Brain microvascular endothelial cell (primary cell): ENCODE results near the gene DOK4.
A peak's percentile ranks its signal among the peaks of the same experiment; 100 is the strongest.

Experiments
- DNase-seq: peaks from one replicate; pipeline ENCODE4 v3.0.0-alpha.2; 2020
- H3K27ac ChIP-seq: fragments of 250-450 bp; sonication (Bioruptor Pico); 2 replicates; pipeline ENCODE4 v1.5.1; 2020; ENCODE audit warnings: mild to moderate bottlenecking, moderate library complexity
- H3K27me3 ChIP-seq: fragments of 250-450 bp; sonication (Bioruptor Pico); replicated peaks from 2 replicates; pipeline ENCODE4 v1.5.1; 2020; ENCODE audit warnings: mild to moderate bottlenecking
- H3K36me3 ChIP-seq: fragments of 250-450 bp; sonication (Bioruptor Pico); replicated peaks from 2 replicates; pipeline ENCODE4 v1.5.1; 2020; ENCODE audit warnings: mild to moderate bottlenecking
- H3K4me3 ChIP-seq: 2 replicates; pipeline ENCODE4 v1.5.1; 2011; ENCODE audit warnings: low read depth, mild to moderate bottlenecking, control low read depth, low read length, moderate library complexity
- in situ Hi-C: cut with HindIII; loops from 2 replicates; pipeline ENCODE4 v1.10.0; 2017; ENCODE audit warnings: low sequenced_read_pairs, low pct_ligation_motif_present
- TF ChIP-seq, protein P1 (sequence below): IDR thresholded peaks from 2 replicates; pipeline ENCODE4 v1.5.1; 2011; ENCODE audit warnings: low read depth, mild to moderate bottlenecking, moderate library complexity, low read length, control low read depth, inconsistent platforms; ENCODE audit errors: missing control alignments

Gene DOK4

DNA sequence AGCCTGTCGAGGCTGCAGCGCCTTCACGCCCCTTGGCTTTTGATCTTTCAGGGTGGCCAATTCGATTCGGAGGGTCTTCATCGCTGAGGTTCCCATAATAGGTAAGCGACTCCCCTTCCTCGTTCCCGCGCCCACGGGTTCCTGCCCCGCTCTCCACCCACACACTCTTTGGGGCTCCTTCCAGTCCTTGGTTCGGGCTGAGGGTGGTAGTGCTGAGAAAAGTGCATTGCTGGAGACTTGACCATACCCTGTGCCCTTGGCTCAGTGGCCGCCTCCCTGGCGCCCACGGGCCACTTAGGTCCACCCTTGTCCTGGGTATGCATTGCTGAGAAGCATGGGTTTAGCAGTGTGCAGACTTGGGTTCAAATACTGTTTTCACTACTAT, 23.3 kb downstream of the DOK4 start:
- peaks cover 59% of the 10 kb centered on the region for H3K36me3 ChIP-seq
- in situ Hi-C loops = no loop called here
- DNase-seq = no peak
- TF ChIP-seq, protein P1, sequence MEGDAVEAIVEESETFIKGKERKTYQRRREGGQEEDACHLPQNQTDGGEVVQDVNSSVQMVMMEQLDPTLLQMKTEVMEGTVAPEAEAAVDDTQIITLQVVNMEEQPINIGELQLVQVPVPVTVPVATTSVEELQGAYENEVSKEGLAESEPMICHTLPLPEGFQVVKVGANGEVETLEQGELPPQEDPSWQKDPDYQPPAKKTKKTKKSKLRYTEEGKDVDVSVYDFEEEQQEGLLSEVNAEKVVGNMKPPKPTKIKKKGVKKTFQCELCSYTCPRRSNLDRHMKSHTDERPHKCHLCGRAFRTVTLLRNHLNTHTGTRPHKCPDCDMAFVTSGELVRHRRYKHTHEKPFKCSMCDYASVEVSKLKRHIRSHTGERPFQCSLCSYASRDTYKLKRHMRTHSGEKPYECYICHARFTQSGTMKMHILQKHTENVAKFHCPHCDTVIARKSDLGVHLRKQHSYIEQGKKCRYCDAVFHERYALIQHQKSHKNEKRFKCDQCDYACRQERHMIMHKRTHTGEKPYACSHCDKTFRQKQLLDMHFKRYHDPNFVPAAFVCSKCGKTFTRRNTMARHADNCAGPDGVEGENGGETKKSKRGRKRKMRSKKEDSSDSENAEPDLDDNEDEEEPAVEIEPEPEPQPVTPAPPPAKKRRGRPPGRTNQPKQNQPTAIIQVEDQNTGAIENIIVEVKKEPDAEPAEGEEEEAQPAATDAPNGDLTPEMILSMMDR = no peak
- no peaks in the 10 kb centered on the region for H3K27me3 ChIP-seq
- peak overlapping the region; percentile 90 for H3K4me3 ChIP-seq
- no peak overlapping the region for H3K27ac ChIP-seq

DNA sequence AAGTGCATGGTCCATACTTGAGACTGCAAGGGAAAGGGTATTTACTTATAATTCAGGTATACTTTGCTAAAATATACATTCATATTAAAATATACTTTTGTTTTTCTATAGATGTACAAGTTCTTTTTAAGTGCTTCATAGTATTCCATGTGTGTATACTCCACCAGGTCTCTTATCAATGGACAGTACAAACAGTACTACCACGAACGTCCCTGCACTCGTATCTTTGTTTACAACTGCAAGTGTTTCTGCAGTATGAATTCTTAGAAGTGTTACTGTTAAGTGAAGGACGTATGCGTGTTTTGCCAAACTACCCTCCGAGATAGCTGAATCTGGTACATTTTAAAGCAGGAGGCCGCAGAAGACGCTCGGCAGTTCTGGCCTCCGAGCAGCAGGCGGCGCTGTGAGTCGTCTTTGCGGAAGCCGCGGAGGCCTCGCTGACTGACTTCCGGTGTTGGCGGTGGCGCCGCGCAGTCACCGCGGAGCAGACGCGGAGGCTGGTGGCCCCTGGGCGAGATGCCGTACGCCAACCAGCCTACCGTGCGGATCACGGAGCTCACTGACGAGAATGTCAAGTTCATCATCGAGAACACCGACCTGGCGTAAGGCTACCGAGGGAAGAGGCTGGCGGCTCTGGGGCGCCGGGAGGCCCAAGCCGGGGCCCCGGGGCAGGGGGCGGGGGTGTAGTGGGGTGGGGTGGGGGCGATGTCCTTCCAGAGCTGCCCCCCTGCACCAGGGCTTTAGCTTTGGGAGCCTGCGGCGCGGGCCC, 23.9 kb downstream of the DOK4 start, which contains the start of gene POLR2C:
Gene POLR2C, plus strand, starts transcription at position 471 of the 769 bp plus-strand sequence. Its CDS starts 46 bp downstream, at position 517.
- in situ Hi-C loops = no loop called here
- DNase-seq = peak; percentile 86
- peaks cover 62% of the 10 kb centered on the region for H3K36me3 ChIP-seq

DNA sequence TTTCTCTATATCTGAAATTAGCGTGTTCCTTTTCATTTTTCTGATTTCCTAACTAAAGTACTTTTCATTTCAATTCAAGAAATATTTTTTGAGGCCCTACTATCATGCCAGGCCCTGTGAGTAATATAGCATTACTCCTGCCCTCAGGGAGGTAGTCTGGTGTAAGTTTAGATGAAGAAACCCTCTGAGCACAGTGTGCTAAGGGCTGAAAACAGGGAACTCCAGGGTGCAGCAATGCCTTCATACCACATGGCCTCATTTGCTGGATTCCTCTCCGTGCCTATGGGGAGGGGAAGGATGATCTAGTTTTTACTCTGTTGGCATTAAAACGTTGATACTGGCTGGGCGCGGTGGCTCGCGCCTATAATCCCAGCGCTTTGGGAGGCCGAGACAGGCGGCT, 34.3 kb downstream of the DOK4 start:
- H3K4me3 ChIP-seq = no peak overlapping the region
- in situ Hi-C loops = no loop called here
- DNase-seq = no peak
- peaks cover 39% of the 10 kb centered on the region for H3K36me3 ChIP-seq
- no peaks in the 10 kb centered on the region for H3K27me3 ChIP-seq
- TF ChIP-seq, protein P1 = no peak
- H3K27ac ChIP-seq = no peak overlapping the region

More for the DNA sequence above, 23.9 kb downstream of the DOK4 start, which contains the start of gene POLR2C:
- TF ChIP-seq, protein P1 = peak; percentile 96
- H3K27me3 ChIP-seq = no peaks in the 10 kb centered on the region
- H3K4me3 ChIP-seq = peak within 1 kb of the TSS; percentile 90
- H3K27ac ChIP-seq = peak within 1 kb of the TSS; percentile 41

DNA sequence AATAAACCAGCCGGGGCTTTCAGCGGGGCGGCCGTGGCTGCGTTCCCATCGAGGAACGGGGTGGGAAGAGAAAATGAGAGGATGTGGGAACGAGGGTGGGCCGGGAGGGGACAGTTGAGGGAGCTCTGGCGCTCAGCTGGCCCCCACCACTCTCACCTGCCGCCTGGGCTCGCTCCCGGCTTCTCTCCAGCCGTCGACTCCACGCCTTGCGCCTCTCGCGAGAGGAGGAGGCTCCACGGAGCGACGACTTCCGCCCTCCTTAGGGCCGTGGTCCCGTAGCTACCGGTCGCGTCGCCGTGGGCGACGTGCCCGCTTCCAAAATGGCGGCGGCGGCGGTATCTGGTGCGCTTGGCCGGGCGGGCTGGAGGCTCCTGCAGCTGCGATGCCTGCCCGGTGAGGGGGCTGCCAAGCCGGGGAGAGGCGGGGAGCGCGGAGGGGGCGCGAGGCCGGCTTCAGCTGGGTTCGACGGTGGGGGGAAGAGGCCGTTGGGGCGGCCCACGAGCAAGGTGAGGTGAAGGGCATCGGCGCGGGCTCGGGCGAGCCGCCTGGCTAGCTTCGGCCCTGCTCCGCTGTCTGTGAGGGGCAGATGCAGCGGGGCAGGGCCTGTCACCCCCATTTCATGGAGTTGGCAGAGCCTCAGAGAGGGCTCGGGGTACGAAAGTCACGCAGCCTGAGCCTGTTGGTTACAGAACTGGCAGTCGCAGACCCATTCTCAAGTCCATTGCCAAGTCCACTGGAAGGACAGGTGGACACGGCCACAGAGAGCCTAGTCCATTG, 38.9 kb downstream of the DOK4 start, which contains the start of the genes CIAPIN1 and COQ9:
Gene CIAPIN1, minus strand, starts transcription at position 200 of the 777 bp plus-strand sequence. CDS start 6,457 bp downstream, outside the sequence.
Gene COQ9, plus strand, starts transcription at position 294 of the 777 bp plus-strand sequence. Its CDS starts 27 bp downstream, at position 321.
- Histone ChIP-seq H3K36me3 (peaks cover 5% of the 10 kb centered on the region), H3K27me3 (no peaks in the 10 kb centered on the region), H3K4me3 (peak within 1 kb of the TSS; percentile 90), H3K27ac (peak within 1 kb of the TSS; percentile 65)
- in situ Hi-C loops = no loop called here
- TF ChIP-seq, protein P1 = no peak
- peak; percentile 90 for DNase-seq

DNA sequence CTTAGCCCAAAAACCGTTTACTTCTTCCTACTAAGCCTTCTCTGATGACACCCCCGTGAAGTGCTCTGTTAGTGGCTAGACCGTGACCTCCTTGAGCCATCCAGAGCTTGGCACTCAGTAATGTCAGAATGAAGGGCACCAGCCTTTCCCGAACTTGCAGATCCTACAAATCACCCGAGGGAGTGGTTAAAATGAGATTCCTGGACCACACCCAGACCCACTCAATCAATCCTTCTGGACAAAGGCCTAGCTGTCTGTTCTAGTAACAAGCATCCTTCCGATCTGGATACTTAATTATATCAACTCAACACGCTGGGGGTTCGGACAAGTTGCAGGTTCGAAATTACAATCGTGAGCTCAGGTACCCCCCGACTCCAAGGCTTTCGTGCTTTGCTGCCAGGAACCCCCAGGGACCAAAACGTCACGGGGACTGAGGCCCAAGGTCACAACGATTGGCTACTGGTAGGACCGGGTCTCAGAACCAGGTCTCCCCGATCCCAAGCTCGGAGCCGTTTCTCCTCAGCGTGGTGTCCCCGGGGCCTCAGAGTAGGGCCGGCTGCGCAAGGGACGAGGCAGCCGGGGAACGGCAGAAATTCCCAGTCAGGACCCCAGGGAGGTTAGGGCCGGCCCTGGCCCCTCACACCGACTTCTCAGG, 39.6 kb downstream of the DOK4 start:
- Histone ChIP-seq H3K36me3 (no peaks in the 10 kb centered on the region), H3K27ac (peak overlapping the region; percentile 65), H3K4me3 (peak overlapping the region; percentile 90), H3K27me3 (no peaks in the 10 kb centered on the region)
- TF ChIP-seq, protein P1 = no peak
- peak; percentile 28 for DNase-seq
- in situ Hi-C loops = no loop called here
